Stimulated activated memory B cell treated with anti-CD40 and anti-IgM and Interleukin-4, amounts not matched to agents 10 μg/mL and 1 μg/mL and 100 μg/mL, for 72 hours (primary cell): Measurements from ENCODE around the gene DCDC2C.
"Not testable (repeated sequence)": the region's sequence is repeated elsewhere in the genome, so short reads cannot be mapped to it uniquely, and the experiment has no call there.

Experiments
- ATAC-seq: fragments of 150-1000 bp; cut with Tn5 transposase; 2 replicates; pipeline ENCODE4 v1.10.0; 2021
- H3K27ac Mint-ChIP-seq: one replicate; pipeline ENCODE4 v1.8.0; 2022; ENCODE audit warnings: mild to moderate bottlenecking, mixed read lengths
- H3K27me3 Mint-ChIP-seq: one replicate; pipeline ENCODE4 v1.8.0; 2022; ENCODE audit warnings: mixed read lengths
- H3K36me3 Mint-ChIP-seq: one replicate; pipeline ENCODE4 v1.8.0; 2022; ENCODE audit warnings: mixed read lengths
- H3K4me1 Mint-ChIP-seq: one replicate; pipeline ENCODE4 v1.8.0; 2022; ENCODE audit warnings: mixed read lengths
- H3K4me3 Mint-ChIP-seq: one replicate; pipeline ENCODE4 v1.8.0; 2022; ENCODE audit warnings: mild to moderate bottlenecking, moderate library complexity, mixed read lengths
- H3K9me3 Mint-ChIP-seq: one replicate; pipeline ENCODE4 v1.8.0; 2022; ENCODE audit warnings: mixed read lengths

DCDC2C gene

GRCh38 chr2:3780477-3781402, 77.4 kb downstream of the DCDC2C start:
- peak; percentile 57 for ATAC-seq
- no peak overlapping the region for H3K4me3 Mint-ChIP-seq
- no peaks in the 10 kb centered on the region for H3K9me3 Mint-ChIP-seq
- peaks cover 47% of the 10 kb centered on the region for H3K27me3 Mint-ChIP-seq
- H3K36me3 Mint-ChIP-seq, result no peaks in the 10 kb centered on the region
- peaks cover 7% of the 10 kb centered on the region for H3K4me1 Mint-ChIP-seq
- H3K27ac Mint-ChIP-seq, result no peak overlapping the region

GRCh38 chr2:3784731-3785130, 81.4 kb downstream of the DCDC2C start:
- H3K4me1 Mint-ChIP-seq, result peaks cover 7% of the 10 kb centered on the region
- no peak overlapping the region for H3K27ac Mint-ChIP-seq
- no peaks in the 10 kb centered on the region for H3K9me3 Mint-ChIP-seq
- H3K4me3 Mint-ChIP-seq, result no peak overlapping the region
- no peak for ATAC-seq
- peaks cover 12% of the 10 kb centered on the region for H3K27me3 Mint-ChIP-seq
- H3K36me3 Mint-ChIP-seq, result no peaks in the 10 kb centered on the region

- Mint-ChIP-seq H3K9me3 (no peaks in the 10 kb centered on the region), H3K27me3 (peaks cover 5% of the 10 kb centered on the region), H3K36me3 (no peaks in the 10 kb centered on the region), H3K27ac (no peak overlapping the region), H3K4me3 (no peak overlapping the region), H3K4me1 (peaks cover 5% of the 10 kb centered on the region)
- ATAC-seq, result no peak
Measured at GRCh38 chr2:3785220-3785889, 82.0 kb downstream of the DCDC2C start.

- no peak overlapping the region for H3K4me3 Mint-ChIP-seq
- no peak overlapping the region for H3K27ac Mint-ChIP-seq
- H3K27me3 Mint-ChIP-seq, result peaks cover under 1% of the 10 kb centered on the region
- no peaks in the 10 kb centered on the region for H3K36me3 Mint-ChIP-seq
- peaks cover under 1% of the 10 kb centered on the region for H3K4me1 Mint-ChIP-seq
- no peak for ATAC-seq
- no peaks in the 10 kb centered on the region for H3K9me3 Mint-ChIP-seq
Measured at GRCh38 chr2:3785890-3786273, 82.5 kb downstream of the DCDC2C start.

GRCh38 chr2:3787768-3788167, 84.4 kb downstream of the DCDC2C start:
- Mint-ChIP-seq H3K4me3 (no peak overlapping the region), H3K36me3 (no peaks in the 10 kb centered on the region), H3K4me1 (no peaks in the 10 kb centered on the region), H3K27ac (no peak overlapping the region), H3K27me3 (no peaks in the 10 kb centered on the region), H3K9me3 (no peaks in the 10 kb centered on the region)
- no peak for ATAC-seq

GRCh38 chr2:3789256-3789655, 85.9 kb downstream of the DCDC2C start:
- Mint-ChIP-seq H3K4me3 (no peak overlapping the region), H3K27me3 (no peaks in the 10 kb centered on the region)

GRCh38 chr2:3793249-3793648, 89.9 kb downstream of the DCDC2C start:
- ATAC-seq, result no peak
- Mint-ChIP-seq H3K9me3 (no peaks in the 10 kb centered on the region), H3K4me3 (no peak overlapping the region)

More at GRCh38 chr2:3789256-3789655, 85.9 kb downstream of the DCDC2C start:
- Mint-ChIP-seq H3K36me3 (no peaks in the 10 kb centered on the region), H3K4me1 (no peaks in the 10 kb centered on the region), H3K9me3 (no peaks in the 10 kb centered on the region), H3K27ac (no peak overlapping the region)
- no peak for ATAC-seq

GRCh38 chr2:3801506-3801905, 98.1 kb downstream of the DCDC2C start:
- peaks cover 13% of the 10 kb centered on the region for H3K27me3 Mint-ChIP-seq
- no peak for ATAC-seq
- H3K9me3 Mint-ChIP-seq, result peaks cover 12% of the 10 kb centered on the region
- no peak overlapping the region for H3K27ac Mint-ChIP-seq
- H3K36me3 Mint-ChIP-seq, result no peaks in the 10 kb centered on the region
- H3K4me1 Mint-ChIP-seq, result no peaks in the 10 kb centered on the region
- H3K4me3 Mint-ChIP-seq, result no peak overlapping the region

More at GRCh38 chr2:3793249-3793648, 89.9 kb downstream of the DCDC2C start:
- no peaks in the 10 kb centered on the region for H3K4me1 Mint-ChIP-seq
- H3K36me3 Mint-ChIP-seq, result no peaks in the 10 kb centered on the region
- H3K27ac Mint-ChIP-seq, result no peak overlapping the region
- H3K27me3 Mint-ChIP-seq, result no peaks in the 10 kb centered on the region

GRCh38 chr2:3805201-3805939, 102.0 kb downstream of the DCDC2C start:
- ATAC-seq, result no peak
- peaks cover 13% of the 10 kb centered on the region for H3K27me3 Mint-ChIP-seq
- H3K4me1 Mint-ChIP-seq, result no peaks in the 10 kb centered on the region
- H3K9me3 Mint-ChIP-seq, result peaks cover 9% of the 10 kb centered on the region
- H3K4me3 Mint-ChIP-seq, result no peak overlapping the region
- H3K27ac Mint-ChIP-seq, result no peak overlapping the region
- no peaks in the 10 kb centered on the region for H3K36me3 Mint-ChIP-seq

- peaks cover 10% of the 10 kb centered on the region for H3K9me3 Mint-ChIP-seq
- ATAC-seq, result no peak
- no peak overlapping the region for H3K27ac Mint-ChIP-seq
- peaks cover 13% of the 10 kb centered on the region for H3K27me3 Mint-ChIP-seq
- no peak overlapping the region for H3K4me3 Mint-ChIP-seq
- no peaks in the 10 kb centered on the region for H3K36me3 Mint-ChIP-seq
- H3K4me1 Mint-ChIP-seq, result no peaks in the 10 kb centered on the region
Measured at GRCh38 chr2:3806168-3806567, 102.8 kb downstream of the DCDC2C start.

- Mint-ChIP-seq H3K9me3 (peaks cover 14% of the 10 kb centered on the region), H3K4me3 (no peak overlapping the region), H3K27me3 (peaks cover 13% of the 10 kb centered on the region), H3K4me1 (no peaks in the 10 kb centered on the region), H3K27ac (no peak overlapping the region), H3K36me3 (no peaks in the 10 kb centered on the region)
- ATAC-seq, result no peak
Measured at GRCh38 chr2:3806730-3807129, 103.4 kb downstream of the DCDC2C start.

- H3K9me3 Mint-ChIP-seq, result peaks cover 16% of the 10 kb centered on the region
- H3K27me3 Mint-ChIP-seq, result peaks cover 13% of the 10 kb centered on the region
- no peak overlapping the region for H3K27ac Mint-ChIP-seq
- H3K36me3 Mint-ChIP-seq, result no peaks in the 10 kb centered on the region
- no peak for ATAC-seq
- H3K4me3 Mint-ChIP-seq, result no peak overlapping the region
- H3K4me1 Mint-ChIP-seq, result no peaks in the 10 kb centered on the region
Measured at GRCh38 chr2:3807853-3808252, 104.5 kb downstream of the DCDC2C start.

GRCh38 chr2:3814706-3815245, 111.4 kb downstream of the DCDC2C start:
- no peaks in the 10 kb centered on the region for H3K27me3 Mint-ChIP-seq
- H3K36me3 Mint-ChIP-seq, result no peaks in the 10 kb centered on the region
- H3K9me3 Mint-ChIP-seq, result peaks cover 21% of the 10 kb centered on the region
- no peaks in the 10 kb centered on the region for H3K4me1 Mint-ChIP-seq
- ATAC-seq, result no peak
- H3K4me3 Mint-ChIP-seq, result no peak overlapping the region
- H3K27ac Mint-ChIP-seq, result no peak overlapping the region

- not testable (repeated sequence) for ATAC-seq, H3K27ac Mint-ChIP-seq, H3K4me3 Mint-ChIP-seq, H3K4me1 Mint-ChIP-seq, H3K27me3 Mint-ChIP-seq, H3K36me3 Mint-ChIP-seq
- peaks cover 26% of the 10 kb centered on the region for H3K9me3 Mint-ChIP-seq
Measured at GRCh38 chr2:3817144-3817543, 113.8 kb downstream of the DCDC2C start.

- H3K27me3 Mint-ChIP-seq, result peaks cover 9% of the 10 kb centered on the region
- H3K4me3 Mint-ChIP-seq, result no peak overlapping the region
- ATAC-seq, result no peak
- peaks cover 20% of the 10 kb centered on the region for H3K9me3 Mint-ChIP-seq
- no peaks in the 10 kb centered on the region for H3K4me1 Mint-ChIP-seq
- H3K36me3 Mint-ChIP-seq, result no peaks in the 10 kb centered on the region
- no peak overlapping the region for H3K27ac Mint-ChIP-seq
Measured at GRCh38 chr2:3823748-3824147, 120.4 kb downstream of the DCDC2C start.
